HG03280 (cell line): ENCODE data around the gene SPIB.
"Not testable (repeated sequence)": the region's sequence is repeated elsewhere in the genome, so short reads cannot be mapped to it uniquely, and the experiment has no call there.

Source experiments
- ATAC-seq: cut with Tn5 transposase; IDR thresholded peaks from one replicate; pipeline ENCODE4 v1.9.1; 2021; ENCODE audit warnings: mild to moderate bottlenecking, moderate library complexity; ENCODE audit not compliant: unreplicated experiment

Gene SPIB

DNA sequence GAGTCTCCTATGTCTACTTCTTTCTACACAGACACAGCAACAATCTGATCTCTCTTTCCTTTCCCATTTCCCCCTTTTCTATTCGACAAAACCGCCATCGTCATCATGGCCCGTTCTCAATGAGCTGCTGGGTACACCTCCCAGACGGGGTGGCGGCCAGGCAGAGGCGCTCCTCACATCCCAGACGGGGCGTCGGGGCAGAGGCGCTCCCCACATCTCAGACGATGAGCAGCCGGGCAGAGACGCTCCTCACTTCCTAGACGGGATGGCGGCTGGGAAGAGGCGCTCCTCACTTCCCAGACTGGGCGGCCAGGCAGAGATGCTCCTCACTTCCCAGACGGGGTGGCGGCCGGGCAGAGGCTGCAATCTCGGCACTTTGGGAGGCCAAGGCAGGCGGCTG lies 27.8 kb upstream of the SPIB start:
- ATAC-seq, result not testable (repeated sequence)

DNA sequence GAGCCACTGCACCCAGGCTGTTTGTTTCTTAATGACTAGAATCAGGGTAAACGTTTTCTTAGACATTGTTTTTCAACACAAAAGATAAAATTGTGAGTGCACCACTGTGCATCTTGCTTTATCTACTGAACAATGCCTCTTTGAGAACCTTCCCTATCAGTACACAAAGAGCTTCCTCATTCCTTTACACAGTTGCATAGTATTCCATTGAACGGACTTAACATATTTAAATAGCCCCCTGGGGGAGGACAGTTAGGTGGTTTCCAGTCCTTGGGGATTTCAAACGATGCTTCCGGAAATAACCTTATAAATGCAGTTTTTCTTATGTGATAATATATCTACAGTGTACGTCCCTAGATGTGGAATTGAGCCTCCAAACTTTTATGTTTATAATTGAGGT lies 26.0 kb upstream of the SPIB start:
- ATAC-seq, result no peak

DNA sequence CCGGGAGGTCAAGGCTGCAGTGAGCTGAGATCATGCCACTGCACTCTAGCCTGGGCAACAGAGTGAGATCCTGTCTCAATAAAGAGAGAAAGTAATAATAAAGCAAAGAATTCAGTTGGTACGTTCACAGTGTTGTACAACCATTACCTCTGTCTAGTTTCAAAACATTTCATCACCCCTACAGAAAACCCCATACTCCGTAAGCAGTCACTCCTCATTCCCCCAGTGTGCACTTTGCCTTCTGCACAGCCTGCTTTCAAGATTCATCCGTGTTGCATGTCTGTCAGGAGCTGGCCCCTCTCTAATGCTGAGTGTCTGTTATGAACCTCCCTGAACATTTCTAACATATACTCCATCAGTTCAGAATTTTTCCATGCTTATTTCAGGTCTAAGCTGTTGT lies 25.1 kb upstream of the SPIB start:
- ATAC-seq, result no peak

DNA sequence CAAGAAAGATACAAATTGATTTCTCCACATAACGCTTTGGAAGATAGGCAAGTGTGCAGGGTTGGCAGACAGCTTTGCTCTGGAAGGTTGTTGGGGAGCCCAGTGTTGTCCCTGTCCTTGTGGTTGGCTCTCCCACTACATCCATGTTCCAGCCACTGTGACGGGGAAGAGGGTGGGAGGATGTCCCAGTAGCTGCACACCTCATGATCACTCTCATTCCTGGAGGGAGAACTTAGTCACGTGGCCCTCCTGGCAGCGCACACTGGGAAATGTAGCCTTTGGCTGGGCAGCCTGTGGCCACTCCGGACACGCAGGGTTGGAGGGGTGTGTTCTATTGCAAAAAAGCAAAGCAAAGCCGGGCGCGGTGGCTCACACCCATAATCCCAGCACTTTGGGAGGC lies 24.7 kb upstream of the SPIB start:
- no peak for ATAC-seq

DNA sequence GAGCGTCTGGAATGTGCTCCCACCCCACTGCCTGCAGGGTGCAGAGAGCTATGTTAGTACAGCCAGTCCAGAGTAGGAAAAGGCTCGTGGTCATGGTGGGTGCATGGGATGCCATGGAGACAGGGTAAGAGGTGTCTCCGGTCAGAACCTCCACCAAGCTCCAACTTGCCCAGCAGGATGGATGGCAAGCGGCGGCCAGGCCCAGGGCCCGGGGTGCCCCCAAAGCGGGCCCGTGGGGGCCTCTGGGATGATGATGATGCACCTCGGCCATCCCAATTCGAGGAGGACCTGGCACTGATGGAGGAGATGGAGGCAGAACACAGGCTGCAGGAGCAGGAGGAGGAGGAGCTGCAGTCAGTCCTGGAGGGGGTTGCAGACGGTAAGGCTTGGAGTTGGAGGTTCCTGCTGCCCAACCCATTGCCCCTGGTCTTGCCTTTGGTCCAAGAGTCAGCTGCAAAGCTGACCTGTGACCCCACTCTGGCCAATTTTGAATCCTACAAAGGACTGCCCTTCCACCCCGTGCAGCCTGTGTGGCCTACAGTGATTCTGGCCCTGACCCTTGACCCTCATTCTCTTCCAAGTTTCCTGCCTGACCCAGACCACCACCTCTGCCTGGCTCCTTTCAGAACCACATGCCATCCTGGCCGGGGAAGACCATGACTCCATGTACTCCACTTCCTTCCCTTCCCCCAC lies 19.9 kb upstream of the SPIB start:
- no peak for ATAC-seq

DNA sequence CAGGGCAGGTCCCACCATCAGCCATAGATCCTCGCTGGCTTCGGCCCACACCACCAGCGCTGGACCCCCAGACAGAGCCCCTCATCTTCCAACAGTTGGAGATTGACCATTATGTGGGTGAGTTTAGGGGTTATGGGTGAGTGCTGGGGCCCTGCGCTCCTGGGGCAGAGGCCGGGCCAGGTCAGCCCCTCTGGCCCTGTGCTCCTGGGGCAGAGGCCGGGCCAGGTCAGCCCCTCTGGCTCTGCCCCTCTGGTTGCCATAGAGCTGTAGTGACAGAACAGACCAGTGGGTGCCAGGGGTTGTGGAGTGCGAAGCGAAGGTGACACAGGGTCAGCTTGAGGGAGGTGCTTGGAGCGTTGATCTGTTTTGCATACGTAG lies 19.4 kb upstream of the SPIB start:
- ATAC-seq, result no peak

DNA sequence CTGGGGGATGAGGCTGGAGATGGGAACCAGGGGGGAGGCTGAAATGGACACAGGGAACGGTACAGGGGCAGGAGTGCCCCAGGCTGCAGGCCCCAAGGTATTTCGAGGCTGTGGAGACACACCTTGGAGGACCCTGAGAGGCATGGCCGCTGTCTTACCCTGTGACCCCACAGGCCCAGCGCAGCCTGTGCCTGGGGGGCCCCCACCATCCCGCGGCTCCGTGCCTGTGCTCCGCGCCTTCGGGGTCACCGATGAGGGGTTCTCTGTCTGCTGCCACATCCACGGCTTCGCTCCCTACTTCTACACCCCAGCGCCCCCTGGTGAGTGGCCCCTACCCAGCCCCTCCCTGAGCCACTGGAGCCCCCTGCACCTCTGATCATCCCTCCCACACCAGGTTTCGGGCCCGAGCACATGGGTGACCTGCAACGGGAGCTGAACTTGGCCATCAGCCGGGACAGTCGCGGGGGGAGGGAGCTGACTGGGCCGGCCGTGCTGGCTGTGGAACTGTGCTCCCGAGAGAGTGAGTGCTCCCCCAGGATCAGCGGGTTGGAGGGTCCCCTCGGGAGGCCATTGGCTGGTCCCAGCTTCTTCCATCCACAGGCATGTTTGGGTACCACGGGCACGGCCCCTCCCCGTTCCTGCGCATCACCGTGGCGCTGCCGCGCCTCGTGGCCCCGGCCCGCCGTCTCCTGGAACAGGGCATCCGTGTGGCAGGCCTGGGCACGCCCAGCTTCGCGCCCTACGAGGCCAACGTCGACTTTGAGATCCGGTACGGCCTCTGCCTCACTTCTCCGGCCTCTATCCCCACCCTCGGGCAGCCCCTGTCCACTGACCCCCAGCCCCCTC lies 16.9 kb upstream of the SPIB start:
- no peak for ATAC-seq

DNA sequence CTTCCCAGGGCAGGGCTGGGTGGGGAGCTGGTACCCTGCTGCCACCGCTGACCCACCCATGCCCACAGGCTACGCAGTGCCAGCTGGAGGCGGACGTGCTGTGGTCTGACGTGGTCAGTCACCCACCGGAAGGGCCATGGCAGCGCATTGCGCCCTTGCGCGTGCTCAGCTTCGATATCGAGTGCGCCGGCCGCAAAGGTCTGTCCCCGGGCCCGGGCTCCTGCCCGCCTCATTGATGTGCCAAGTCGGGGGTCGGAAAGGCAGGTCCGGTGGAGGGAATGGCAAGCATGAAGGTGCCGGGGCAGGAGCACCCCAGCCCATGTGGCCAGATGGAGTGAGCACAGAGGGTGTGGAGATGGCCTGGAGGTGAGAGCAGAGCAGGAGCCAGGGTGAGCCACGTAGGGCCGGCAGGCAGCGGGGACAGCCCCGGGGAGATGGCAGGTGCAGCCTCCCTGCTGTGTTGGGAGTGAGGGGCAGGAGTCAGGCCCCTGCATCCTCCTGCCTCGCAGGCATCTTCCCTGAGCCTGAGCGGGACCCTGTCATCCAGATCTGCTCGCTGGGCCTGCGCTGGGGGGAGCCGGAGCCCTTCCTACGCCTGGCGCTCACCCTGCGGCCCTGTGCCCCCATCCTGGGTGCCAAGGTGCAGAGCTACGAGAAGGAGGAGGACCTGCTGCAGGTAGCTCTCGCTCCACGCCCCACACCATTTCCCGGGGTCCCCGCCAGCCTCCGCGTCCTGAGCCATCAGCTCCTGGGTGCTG lies 16.0 kb upstream of the SPIB start:
- ATAC-seq, result no peak

DNA sequence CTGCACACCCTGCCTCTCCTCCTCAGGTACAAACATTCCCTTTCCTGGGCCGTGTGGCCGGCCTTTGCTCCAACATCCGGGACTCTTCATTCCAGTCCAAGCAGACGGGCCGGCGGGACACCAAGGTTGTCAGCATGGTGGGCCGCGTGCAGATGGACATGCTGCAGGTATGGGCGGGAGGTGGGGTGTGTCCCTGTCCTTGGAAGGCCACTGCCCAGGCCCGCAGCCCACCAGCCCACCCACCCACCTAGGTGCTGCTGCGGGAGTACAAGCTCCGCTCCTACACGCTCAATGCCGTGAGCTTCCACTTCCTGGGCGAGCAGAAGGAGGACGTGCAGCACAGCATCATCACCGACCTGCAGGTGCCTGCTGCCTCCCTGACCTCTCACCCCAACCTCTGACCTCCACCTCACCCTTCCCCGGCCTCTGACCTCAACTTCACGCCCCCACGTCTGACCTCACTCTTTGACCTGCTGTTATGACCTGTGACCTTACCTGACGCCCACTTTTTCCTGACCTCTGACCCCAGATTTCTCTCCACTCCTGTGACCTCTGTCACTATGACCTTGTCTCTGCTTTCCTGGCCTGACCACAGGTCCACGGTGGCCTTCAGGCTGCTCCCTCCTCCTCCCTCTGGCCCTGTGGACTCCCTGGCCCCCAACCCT lies 12.4 kb upstream of the SPIB start:
- no peak for ATAC-seq

DNA sequence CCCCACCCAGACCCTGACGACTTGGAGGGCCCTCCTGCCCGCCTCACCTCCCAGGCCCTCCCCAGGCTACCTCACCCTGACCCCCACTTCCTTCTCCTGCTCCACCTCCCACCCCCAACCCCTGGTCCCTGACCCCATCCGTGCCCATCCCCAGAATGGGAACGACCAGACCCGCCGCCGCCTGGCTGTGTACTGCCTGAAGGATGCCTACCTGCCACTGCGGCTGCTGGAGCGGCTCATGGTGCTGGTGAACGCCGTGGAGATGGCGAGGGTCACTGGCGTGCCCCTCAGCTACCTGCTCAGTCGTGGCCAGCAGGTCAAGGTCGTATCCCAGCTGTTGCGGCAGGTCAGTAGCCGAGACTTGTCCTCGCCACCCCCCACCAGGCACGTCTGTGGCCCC lies 11.9 kb upstream of the SPIB start:
- ATAC-seq, result no peak

DNA sequence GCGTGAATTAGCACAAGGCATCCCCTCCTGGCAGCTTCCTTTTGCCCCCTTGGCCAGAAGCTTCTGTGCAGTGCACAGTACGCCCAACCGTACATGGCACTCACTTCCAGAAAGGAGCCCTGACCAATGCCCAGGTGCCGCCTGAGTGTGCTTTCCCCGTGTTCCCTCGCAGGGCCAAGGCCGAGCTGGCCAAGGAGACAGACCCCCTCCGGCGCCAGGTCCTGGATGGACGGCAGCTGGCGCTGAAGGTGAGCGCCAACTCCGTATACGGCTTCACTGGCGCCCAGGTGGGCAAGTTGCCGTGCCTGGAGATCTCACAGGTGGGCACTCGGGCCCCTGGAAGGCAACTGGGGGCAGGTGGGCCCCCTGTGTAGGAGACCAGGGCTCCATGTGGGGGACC lies 9.4 kb upstream of the SPIB start:
- no peak for ATAC-seq

DNA sequence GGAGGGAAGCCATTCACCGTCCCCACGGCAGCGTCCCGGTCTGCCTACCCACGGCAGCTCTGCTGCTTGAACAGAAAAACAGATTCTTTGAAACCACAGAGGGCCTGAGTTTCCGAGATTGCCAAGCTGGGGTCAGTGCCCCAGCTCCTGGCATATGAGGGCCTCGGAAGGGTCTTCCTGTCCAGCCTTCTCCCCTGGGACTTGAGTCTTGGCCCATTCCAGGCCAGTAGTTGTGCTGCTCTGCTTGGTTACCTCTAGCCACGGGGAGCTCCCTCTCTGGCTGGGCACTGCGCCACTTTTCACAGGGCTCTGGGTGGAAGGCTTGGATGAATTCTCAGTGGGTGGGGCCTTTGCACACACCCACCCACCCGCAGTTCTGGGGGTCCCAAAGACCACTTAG lies 8.6 kb upstream of the SPIB start:
- no peak for ATAC-seq

DNA sequence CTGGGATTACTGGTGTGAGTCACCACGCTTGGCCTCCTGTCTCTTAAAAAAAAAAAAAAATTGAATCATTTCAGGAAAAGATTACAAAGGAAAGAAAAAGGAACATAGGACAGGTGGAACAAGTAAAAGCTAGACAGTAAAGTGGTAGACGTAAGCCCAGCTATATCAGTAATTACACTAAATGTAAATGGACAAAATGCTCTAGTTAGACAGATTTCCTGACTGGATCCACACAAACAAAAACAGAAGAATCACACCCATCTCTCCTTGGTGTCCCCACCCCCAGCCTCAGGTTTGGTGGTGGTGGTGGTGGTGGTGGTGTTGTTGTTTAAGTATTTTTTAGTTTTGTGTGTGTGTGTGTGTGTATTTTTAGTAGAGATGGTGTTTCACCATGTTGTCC lies 6.3 kb upstream of the SPIB start:
- no peak for ATAC-seq

DNA sequence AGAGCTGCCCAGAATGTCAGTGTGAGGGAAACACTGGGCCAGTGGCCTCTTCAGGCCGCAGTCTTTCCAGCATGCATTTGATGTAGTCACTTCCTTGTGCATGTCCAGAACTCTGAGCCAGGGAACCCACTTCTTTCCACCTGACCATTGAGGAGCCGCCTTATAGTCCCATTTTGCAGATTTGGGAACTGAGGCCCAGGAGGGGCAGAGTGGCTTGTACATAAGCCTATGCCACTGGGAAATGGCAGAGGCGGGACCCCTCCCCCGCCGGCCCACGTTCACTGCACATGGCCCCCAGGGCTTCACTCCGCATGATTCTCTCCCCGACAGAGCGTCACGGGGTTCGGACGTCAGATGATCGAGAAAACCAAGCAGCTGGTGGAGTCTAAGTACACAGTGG lies 5.6 kb upstream of the SPIB start:
- no peak for ATAC-seq

DNA sequence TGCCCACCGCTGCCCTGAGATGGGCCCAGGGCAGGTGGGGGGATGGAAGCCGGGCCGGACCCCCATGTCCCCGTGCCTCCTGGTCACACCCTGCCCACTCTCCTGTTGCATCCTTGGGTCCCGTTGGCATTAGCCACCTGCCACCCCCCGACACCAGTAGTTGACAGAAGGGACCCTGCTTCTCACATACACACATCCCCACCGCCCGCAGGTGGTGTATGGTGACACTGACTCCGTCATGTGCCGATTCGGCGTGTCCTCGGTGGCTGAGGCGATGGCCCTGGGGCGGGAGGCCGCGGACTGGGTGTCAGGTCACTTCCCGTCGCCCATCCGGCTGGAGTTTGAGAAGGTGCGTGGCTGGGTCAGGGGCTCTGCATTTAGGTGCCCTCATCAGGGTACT lies 5.2 kb upstream of the SPIB start:
- ATAC-seq, result no peak

DNA sequence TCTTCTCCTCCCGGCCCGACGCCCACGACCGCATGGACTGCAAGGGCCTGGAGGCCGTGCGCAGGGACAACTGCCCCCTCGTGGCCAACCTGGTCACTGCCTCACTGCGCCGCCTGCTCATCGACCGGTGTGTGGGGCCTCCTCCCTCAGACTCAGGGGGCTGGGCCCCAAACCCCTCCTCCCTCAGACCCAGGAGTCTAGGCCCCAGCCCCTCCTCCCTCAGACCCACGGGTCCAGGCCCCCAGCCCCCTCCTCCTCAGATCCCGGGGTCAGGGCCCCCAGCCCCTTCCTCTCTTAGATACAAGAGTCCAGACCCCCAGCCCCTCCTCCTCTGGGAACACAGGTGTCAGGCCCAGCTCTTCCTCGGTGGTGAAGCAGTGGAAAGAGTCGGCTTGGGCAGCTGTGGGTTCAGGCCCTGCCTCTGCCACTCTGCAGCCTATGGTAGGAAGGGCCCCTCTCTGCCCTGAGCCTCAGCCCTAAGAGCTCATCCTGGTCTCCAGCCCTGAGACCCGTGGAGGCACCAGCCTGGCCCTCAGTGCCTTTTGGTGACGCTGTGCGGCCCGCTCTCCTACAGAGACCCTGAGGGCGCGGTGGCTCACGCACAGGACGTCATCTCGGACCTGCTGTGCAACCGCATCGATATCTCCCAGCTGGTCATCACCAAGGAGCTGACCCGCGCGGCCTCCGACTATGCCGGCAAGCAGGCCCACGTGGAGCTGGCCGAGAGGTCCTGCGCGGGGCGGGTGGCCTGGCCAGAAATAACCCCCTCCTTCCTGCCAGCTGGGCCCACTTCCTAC lies 3.7 kb upstream of the SPIB start:
- peak; percentile 38 for ATAC-seq

DNA sequence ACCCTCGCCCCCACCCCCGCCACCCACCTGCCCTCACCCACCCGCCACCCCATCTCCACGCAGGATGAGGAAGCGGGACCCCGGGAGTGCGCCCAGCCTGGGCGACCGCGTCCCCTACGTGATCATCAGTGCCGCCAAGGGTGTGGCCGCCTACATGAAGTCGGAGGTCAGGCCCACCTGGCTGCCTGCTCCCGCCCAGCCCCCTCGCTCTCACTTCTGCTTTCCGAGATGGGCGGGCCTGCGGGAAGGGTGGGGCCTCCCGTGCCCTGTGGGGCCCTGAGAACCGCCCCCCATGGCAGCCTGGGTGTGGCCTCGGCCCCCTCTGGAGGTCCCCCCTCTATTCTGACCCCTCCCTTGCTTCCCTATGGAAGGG lies 3.1 kb upstream of the SPIB start:
- peak; percentile 62 for ATAC-seq

DNA sequence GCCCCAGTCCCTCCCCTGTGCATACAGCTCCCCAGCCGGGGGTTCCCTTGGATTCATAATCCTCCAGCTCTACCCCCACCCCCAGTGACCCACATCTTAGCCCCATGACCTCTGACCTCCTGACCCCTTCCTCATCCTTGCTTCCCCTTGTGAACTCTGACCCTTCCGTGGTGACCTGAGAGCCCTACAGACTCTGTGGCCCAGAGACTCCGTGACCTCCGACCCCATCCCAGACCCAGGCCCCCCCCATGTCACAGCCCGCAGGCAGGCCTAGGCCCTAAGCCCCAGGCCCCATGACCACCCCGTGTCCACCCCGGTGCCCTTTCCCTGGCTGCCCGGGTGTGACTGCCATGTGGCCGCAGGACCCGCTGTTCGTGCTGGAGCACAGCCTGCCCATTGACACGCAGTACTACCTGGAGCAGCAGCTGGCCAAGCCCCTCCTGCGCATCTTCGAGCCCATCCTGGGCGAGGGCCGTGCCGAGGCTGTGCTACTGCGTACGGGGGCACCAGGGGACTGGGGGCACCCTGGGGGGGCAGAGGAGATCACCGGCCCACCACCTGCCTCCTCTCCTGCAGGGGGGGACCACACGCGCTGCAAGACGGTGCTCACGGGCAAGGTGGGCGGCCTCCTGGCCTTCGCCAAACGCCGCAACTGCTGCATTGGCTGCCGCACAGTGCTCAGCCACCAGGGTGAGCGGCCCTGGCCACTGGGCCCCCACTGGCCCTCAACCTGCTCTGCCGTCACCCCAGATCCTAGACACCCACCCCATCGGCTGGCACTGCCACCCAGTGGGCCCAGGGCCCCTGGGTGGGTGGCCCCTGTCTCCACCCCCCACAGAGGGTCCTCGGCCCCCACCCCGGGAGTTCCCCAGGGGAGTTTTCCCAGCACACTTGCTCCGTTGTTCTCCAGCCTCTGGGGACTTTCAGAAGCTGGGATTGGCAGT lies 2.4 kb upstream of the SPIB start:
- no peak for ATAC-seq
